SKM-1 treated with dmso at 0.1 percent for 144 hours (cell line): ENCODE results near the gene RAB40C.

Experiments used
- DNase-seq: peaks from one replicate; lab custom pipeline; 2025; ENCODE audit not compliant: unreplicated experiment; lab: John Stamatoyannopoulos, UW

RAB40C gene

GRCh38 chr16:644556-644955 lies 54.7 kb downstream of the RAB40C start:
- no peak for DNase-seq

- DNase-seq, result no peak
Observed at GRCh38 chr16:645852-646678, 56.2 kb downstream of the RAB40C start.

GRCh38 chr16:646679-647172 lies 56.9 kb downstream of the RAB40C start:
- no peak for DNase-seq

GRCh38 chr16:647173-647902 lies 57.5 kb downstream of the RAB40C start:
- DNase-seq, result no peak

GRCh38 chr16:648071-648780 lies 58.4 kb downstream of the RAB40C start:
- DNase-seq, result no peak

- peak; percentile 86 for DNase-seq
Observed at GRCh38 chr16:648781-649589, 59.1 kb downstream of the RAB40C start, which contains the start of gene WDR90. Gene WDR90, plus strand, starts transcription at chr16:649365. Its CDS starts 52 bp downstream, at chr16:649417.

- no peak for DNase-seq
Observed at GRCh38 chr16:649631-650030, 59.8 kb downstream of the RAB40C start.

- no peak for DNase-seq
Observed at GRCh38 chr16:651844-652243, 62.0 kb downstream of the RAB40C start.

- no peak for DNase-seq
Observed at GRCh38 chr16:652454-653305, 62.8 kb downstream of the RAB40C start.

- DNase-seq, result no peak
Observed at GRCh38 chr16:654034-654433, 64.2 kb downstream of the RAB40C start.

GRCh38 chr16:657487-657886 lies 67.6 kb downstream of the RAB40C start:
- DNase-seq, result no peak

- no peak for DNase-seq
Observed at GRCh38 chr16:658679-659571, 69.1 kb downstream of the RAB40C start.

GRCh38 chr16:659618-660017 lies 69.8 kb downstream of the RAB40C start:
- DNase-seq, result no peak

- DNase-seq, result no peak
Observed at GRCh38 chr16:660132-660458, 70.2 kb downstream of the RAB40C start.

- peak; percentile 95 for DNase-seq
Observed at GRCh38 chr16:660459-661183, 70.8 kb downstream of the RAB40C start.

- no peak for DNase-seq
Observed at GRCh38 chr16:661184-661821, 71.4 kb downstream of the RAB40C start.

GRCh38 chr16:662095-662494 lies 72.2 kb downstream of the RAB40C start:
- DNase-seq, result no peak

- DNase-seq, result no peak
Observed at GRCh38 chr16:662597-662996, 72.7 kb downstream of the RAB40C start.
